HG03575 (cell line): ENCODE results near the gene CCL21.

Experiments used
- ATAC-seq: cut with Tn5 transposase; IDR thresholded peaks from one replicate; pipeline ENCODE4 v1.9.1; 2021; ENCODE audit not compliant: unreplicated experiment, insufficient number of reproducible peaks, low FRiP score; ENCODE audit errors: extremely low read depth

Gene CCL21

GRCh38 chr9:34712140-34712539, 2.2 kb upstream of the CCL21 start:
- no peak for ATAC-seq

- ATAC-seq = no peak
Measured at GRCh38 chr9:34709196-34709978, 549 bp downstream of the CCL21 start.

GRCh38 chr9:34707130-34707529, 2.8 kb downstream of the CCL21 start:
- ATAC-seq = no peak

- no peak for ATAC-seq
Measured at GRCh38 chr9:34701769-34702736, 7.9 kb downstream of the CCL21 start.

GRCh38 chr9:34701023-34701768, 8.7 kb downstream of the CCL21 start:
- no peak for ATAC-seq

- ATAC-seq = no peak
Measured at GRCh38 chr9:34694811-34695210, 15.1 kb downstream of the CCL21 start.

GRCh38 chr9:34693560-34693959, 16.4 kb downstream of the CCL21 start:
- no peak for ATAC-seq

GRCh38 chr9:34691936-34692315, 18.0 kb downstream of the CCL21 start:
- no peak for ATAC-seq

GRCh38 chr9:34690983-34691935, 18.7 kb downstream of the CCL21 start, which contains the start of gene CCL19:
Gene CCL19, minus strand, starts transcription at chr9:34691276. Its CDS starts 137 bp downstream, at chr9:34691139.
- ATAC-seq = no peak

GRCh38 chr9:34689512-34689911, 20.4 kb downstream of the CCL21 start:
- ATAC-seq = no peak

- ATAC-seq = no peak
Measured at GRCh38 chr9:34689116-34689470, 20.8 kb downstream of the CCL21 start.

GRCh38 chr9:34688329-34689115, 21.4 kb downstream of the CCL21 start:
- no peak for ATAC-seq

- no peak for ATAC-seq
Measured at GRCh38 chr9:34687276-34688030, 22.5 kb downstream of the CCL21 start.

GRCh38 chr9:34686732-34687131, 23.2 kb downstream of the CCL21 start:
- ATAC-seq = no peak

GRCh38 chr9:34686231-34686630, 23.7 kb downstream of the CCL21 start:
- ATAC-seq = no peak

- no peak for ATAC-seq
Measured at GRCh38 chr9:34685591-34685990, 24.3 kb downstream of the CCL21 start.

GRCh38 chr9:34684816-34685215, 25.1 kb downstream of the CCL21 start:
- no peak for ATAC-seq
